HG03196 (cell line): ENCODE measurements around the gene LMCD1.

Experiments used
- ATAC-seq: cut with Tn5 transposase; IDR thresholded peaks from one replicate; pipeline ENCODE4 v1.9.1; 2021; ENCODE audit not compliant: unreplicated experiment

Gene LMCD1

GRCh38 chr3:8503871-8504610, 2.4 kb downstream of the LMCD1 start:
- ATAC-seq, result no peak

GRCh38 chr3:8504611-8504973, 3.0 kb downstream of the LMCD1 start:
- no peak for ATAC-seq

- ATAC-seq, result no peak
These were observed 4.0 kb downstream of the LMCD1 start for GRCh38 chr3:8505621-8506020.

GRCh38 chr3:8506571-8507061, 5.0 kb downstream of the LMCD1 start:
- ATAC-seq, result no peak

GRCh38 chr3:8507496-8507895, 5.9 kb downstream of the LMCD1 start:
- ATAC-seq, result no peak

- ATAC-seq, result no peak
These were observed 8.3 kb downstream of the LMCD1 start for GRCh38 chr3:8509961-8510360.

GRCh38 chr3:8512234-8512633, 10.6 kb downstream of the LMCD1 start:
- ATAC-seq, result no peak

- no peak for ATAC-seq
These were observed 14.5 kb downstream of the LMCD1 start for GRCh38 chr3:8516047-8516661.

GRCh38 chr3:8516783-8517182, 15.2 kb downstream of the LMCD1 start:
- ATAC-seq, result no peak

GRCh38 chr3:8517487-8517886, 15.9 kb downstream of the LMCD1 start:
- ATAC-seq, result no peak

- no peak for ATAC-seq
These were observed 16.5 kb downstream of the LMCD1 start for GRCh38 chr3:8518138-8518537.

GRCh38 chr3:8519156-8519555, 17.5 kb downstream of the LMCD1 start:
- no peak for ATAC-seq

GRCh38 chr3:8519774-8520448, 18.3 kb downstream of the LMCD1 start:
- ATAC-seq, result no peak

- ATAC-seq, result no peak
These were observed 19.3 kb downstream of the LMCD1 start for GRCh38 chr3:8520816-8521403.

- no peak for ATAC-seq
These were observed 21.4 kb downstream of the LMCD1 start for GRCh38 chr3:8523041-8523440.

- ATAC-seq, result no peak
These were observed 22.6 kb downstream of the LMCD1 start for GRCh38 chr3:8524249-8524648.

- no peak for ATAC-seq
These were observed 23.2 kb downstream of the LMCD1 start for GRCh38 chr3:8524656-8525399.

- ATAC-seq, result no peak
These were observed 24.3 kb downstream of the LMCD1 start for GRCh38 chr3:8525893-8526292.

- no peak for ATAC-seq
These were observed 27.6 kb downstream of the LMCD1 start for GRCh38 chr3:8529181-8529637.

GRCh38 chr3:8529738-8530525, 28.3 kb downstream of the LMCD1 start:
- ATAC-seq, result no peak
